Measurements from ENCODE around the gene DHDH. TPM values are rescaled to one million over a fixed set of nuclear protein-coding genes. Genes with fewer than 3 reads are reported as not detected.

The DHDH gene
- total RNA-seq, 2 experiments from 2014 or later: 3.1 to 3.2 TPM

DNA sequence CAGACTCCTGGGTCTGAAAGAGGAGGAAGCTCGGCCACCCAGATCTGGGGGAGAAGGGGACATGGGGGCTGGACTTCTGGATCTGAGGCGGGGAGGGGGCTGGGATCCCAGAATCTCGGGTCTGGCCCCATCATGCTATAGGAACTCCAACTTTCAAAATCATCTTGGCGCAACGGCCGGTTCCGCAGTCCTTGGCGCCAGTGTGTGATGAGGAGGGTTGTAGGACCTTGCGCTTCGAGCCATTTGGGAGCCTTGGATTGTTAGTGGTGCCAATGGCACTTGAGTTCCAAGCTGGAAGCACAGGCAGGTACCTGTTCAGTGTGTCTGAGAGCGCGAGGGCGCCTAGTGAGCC lies 60.5 kb downstream of the DHDH start:
- POLR2A ChIA-PET: interaction anchor here (0.7 to 1.1 kb wide), 2 partner anchors 27 to 122 kb away, joined by 3 to 4 read pairs; partner anchors contain the start of gene PPP1R15A
- H3K36me3 Mint-ChIP-seq (ENCODE audit: low read depth): peaks cover 8% of the 10 kb centered on the region
- H3K9me3 Mint-ChIP-seq: no peaks in the 10 kb centered on the region
- no peak for DNase-seq
- H3K27me3 Mint-ChIP-seq: no peaks in the 10 kb centered on the region
- H3K27ac Mint-ChIP-seq: peak overlapping the region; percentile 97
- peak overlapping the region; percentile 92 for H3K4me3 Mint-ChIP-seq
- H3K4me1 Mint-ChIP-seq: peaks cover 41% of the 10 kb centered on the region
- CTCF ChIA-PET: interaction anchor here (0.7 to 3.3 kb wide), 33 partner anchors 8 to 340 kb away, joined by 3 to 89 read pairs (median 4); partner anchors contain the start of genes BAX, CGB8, DHDH and PPP1R15A

Other genes with a start within 250 kb of the DHDH start
- gene FUT2, start 237.7 kb upstream of the DHDH start, total RNA-seq: not detected
- 1 to 10 TPM; 1.1 to 1.5 TPM for gene MAMSTR, start 214.0 kb upstream of the DHDH start, total RNA-seq
- gene RASIP1, start 193.1 kb upstream of the DHDH start, total RNA-seq: under 1 TPM; 0.31 to 0.50 TPM
- gene IZUMO1, start 186.8 kb upstream of the DHDH start, total RNA-seq: under 1 TPM in 1 of 2 experiments, not detected in 1; 0.10 TPM
- gene FUT1, start 181.1 kb upstream of the DHDH start, total RNA-seq: under 1 TPM; 0.10 to 0.23 TPM
- gene FGF21, start 178.2 kb upstream of the DHDH start, total RNA-seq: not detected
- gene BCAT2, start 122.7 kb upstream of the DHDH start, total RNA-seq: 10 to 100 TPM; 42.3 to 43.3 TPM
- under 1 TPM; 0.27 to 0.77 TPM for gene HSD17B14, start 97.2 kb upstream of the DHDH start, total RNA-seq
- 1 to 10 TPM; 3.8 to 4.6 TPM for gene PLEKHA4, start 65.1 kb upstream of the DHDH start, total RNA-seq
- 10 to 100 TPM; 49.6 to 53.3 TPM for gene PPP1R15A, start 61.3 kb upstream of the DHDH start, total RNA-seq
- gene TULP2, start 35.0 kb upstream of the DHDH start, total RNA-seq: not detected
- 100 to 1,000 TPM; 231 to 251 TPM for gene NUCB1, start 33.4 kb upstream of the DHDH start, total RNA-seq
- 100 to 1,000 TPM; 310 to 324 TPM for gene BAX, start 21.2 kb downstream of the DHDH start, total RNA-seq
- 100 to 1,000 TPM; 683 to 880 TPM for gene FTL, start 31.6 kb downstream of the DHDH start, total RNA-seq
- 10 to 100 TPM; 55.8 to 60.8 TPM for gene GYS1, start 59.6 kb downstream of the DHDH start, total RNA-seq
- gene RUVBL2, start 60.2 kb downstream of the DHDH start, total RNA-seq: 10 to 100 TPM; 82.2 to 89.4 TPM
- not detected for gene LHB, start 83.4 kb downstream of the DHDH start, total RNA-seq
- gene CGB3, start 90.6 kb downstream of the DHDH start, total RNA-seq: not detected
- gene CGB2, start 98.2 kb downstream of the DHDH start, total RNA-seq: under 1 TPM in 1 of 2 experiments, not detected in 1; 0.47 TPM
- gene CGB1, start 103.2 kb downstream of the DHDH start, total RNA-seq: not detected
- gene CGB5, start 110.1 kb downstream of the DHDH start, total RNA-seq: not detected
- gene CGB8, start 115.4 kb downstream of the DHDH start, total RNA-seq: not detected
- gene CGB7, start 124.0 kb downstream of the DHDH start, total RNA-seq: not detected
- not detected for gene NTF4, start 131.1 kb downstream of the DHDH start, total RNA-seq
- gene KCNA7, start 139.0 kb downstream of the DHDH start, total RNA-seq: not detected
- gene SNRNP70, start 151.8 kb downstream of the DHDH start, total RNA-seq: 100 to 1,000 TPM; 234 to 249 TPM
- gene LIN7B, start 180.7 kb downstream of the DHDH start, total RNA-seq: 1 to 10 TPM; 5.6 TPM
- 1 to 10 TPM; 1.0 to 1.3 TPM for gene C19orf73, start 185.4 kb downstream of the DHDH start, total RNA-seq
- 1 to 10 TPM; 1.6 TPM for gene PPFIA3, start 185.8 kb downstream of the DHDH start, total RNA-seq
- not detected for gene HRC, start 221.7 kb downstream of the DHDH start, total RNA-seq
- under 1 TPM; 0.25 to 0.33 TPM for gene TRPM4, start 224.1 kb downstream of the DHDH start, total RNA-seq

Measured in activated CD4-positive, alpha-beta T cell treated with anti-CD3 and anti-CD28 coated beads, Interleukin-2, amount 10 ng/mL, durations not matched to agents 7 days and 5 days (primary cell).